GM18858 (cell line): ENCODE measurements around the gene GATA5.

ENCODE experiments used
- ATAC-seq: cut with Tn5 transposase; IDR thresholded peaks from one replicate; pipeline ENCODE4 v1.9.1; 2021; ENCODE audit not compliant: unreplicated experiment

GATA5 gene

GRCh38 chr20:62457098-62457497 lies 18.7 kb downstream of the GATA5 start:
- ATAC-seq: no peak

- no peak for ATAC-seq
These were observed 19.9 kb downstream of the GATA5 start for GRCh38 chr20:62455929-62456328.

- no peak for ATAC-seq
These were observed 20.7 kb downstream of the GATA5 start for GRCh38 chr20:62454904-62455636.

GRCh38 chr20:62453186-62453808 lies 22.5 kb downstream of the GATA5 start:
- ATAC-seq: no peak

GRCh38 chr20:62452475-62453095 lies 23.2 kb downstream of the GATA5 start:
- no peak for ATAC-seq

- no peak for ATAC-seq
These were observed 23.8 kb downstream of the GATA5 start for GRCh38 chr20:62451970-62452369.

- no peak for ATAC-seq
These were observed 24.5 kb downstream of the GATA5 start for GRCh38 chr20:62451156-62451767.

- ATAC-seq: no peak
These were observed 25.7 kb downstream of the GATA5 start for GRCh38 chr20:62449951-62450691.

GRCh38 chr20:62448788-62449187 lies 27.0 kb downstream of the GATA5 start:
- no peak for ATAC-seq

- ATAC-seq: no peak
These were observed 27.8 kb downstream of the GATA5 start for GRCh38 chr20:62448038-62448437.

- no peak for ATAC-seq
These were observed 28.6 kb downstream of the GATA5 start for GRCh38 chr20:62446888-62447869.

GRCh38 chr20:62446481-62446880 lies 29.3 kb downstream of the GATA5 start:
- ATAC-seq: no peak

- no peak for ATAC-seq
These were observed 30.0 kb downstream of the GATA5 start for GRCh38 chr20:62445553-62446340.

- ATAC-seq: no peak
These were observed 31.5 kb downstream of the GATA5 start for GRCh38 chr20:62444286-62444685.

- ATAC-seq: no peak
These were observed 33.7 kb downstream of the GATA5 start for GRCh38 chr20:62441987-62442539.

GRCh38 chr20:62439218-62439617 lies 36.6 kb downstream of the GATA5 start:
- ATAC-seq: no peak

GRCh38 chr20:62437927-62438326 lies 37.9 kb downstream of the GATA5 start:
- ATAC-seq: no peak

GRCh38 chr20:62437496-62437895 lies 38.3 kb downstream of the GATA5 start:
- ATAC-seq: no peak

- no peak for ATAC-seq
These were observed 39.1 kb downstream of the GATA5 start for GRCh38 chr20:62436692-62437091.
